Measurements from ENCODE around the gene ADISSP. TPM values are rescaled to one million over a fixed set of nuclear protein-coding genes. Genes with fewer than 3 reads are reported as not detected.

The ADISSP gene
- total and polyA plus RNA-seq, 2 of the 13 experiments (the other 11 are each of a cell fraction or from before 2014, with no cell fraction given): 38.3 to 90.6 TPM

DNA sequence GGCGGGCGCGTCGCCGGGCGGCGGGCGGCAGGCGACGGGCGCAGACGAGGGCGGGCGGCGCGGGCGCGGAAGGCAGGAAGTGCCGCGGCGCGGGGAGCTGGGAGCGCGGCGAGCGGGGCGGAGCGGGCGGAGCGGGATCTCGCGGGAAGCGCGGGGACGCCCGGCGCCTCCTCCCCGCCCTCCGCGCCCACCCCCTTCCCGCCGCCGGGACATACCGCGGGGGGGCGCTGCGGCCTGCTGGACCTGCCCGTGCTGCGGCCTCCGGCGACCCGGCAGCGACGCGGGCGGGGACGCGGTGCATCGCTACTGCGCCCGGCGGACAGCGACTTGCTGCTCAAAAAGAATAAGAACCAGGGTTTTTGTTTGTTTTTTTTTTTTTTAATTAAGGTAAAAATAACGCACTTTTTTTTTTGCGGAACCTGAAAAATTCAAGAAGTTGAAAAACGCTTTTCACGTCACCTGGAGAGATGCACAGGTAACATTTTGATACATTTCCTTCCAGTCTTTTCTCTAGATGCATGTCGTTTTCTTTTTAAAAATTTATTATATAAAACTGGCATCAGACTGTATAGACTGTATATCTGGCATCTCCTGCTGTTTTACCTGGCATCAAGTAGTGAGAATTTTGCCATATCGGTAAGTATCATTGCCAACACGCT, 19.2 kb upstream of the ADISSP start, which contains the start of gene CENPB (continued):
- TF ChIP-seq, protein P1, sequence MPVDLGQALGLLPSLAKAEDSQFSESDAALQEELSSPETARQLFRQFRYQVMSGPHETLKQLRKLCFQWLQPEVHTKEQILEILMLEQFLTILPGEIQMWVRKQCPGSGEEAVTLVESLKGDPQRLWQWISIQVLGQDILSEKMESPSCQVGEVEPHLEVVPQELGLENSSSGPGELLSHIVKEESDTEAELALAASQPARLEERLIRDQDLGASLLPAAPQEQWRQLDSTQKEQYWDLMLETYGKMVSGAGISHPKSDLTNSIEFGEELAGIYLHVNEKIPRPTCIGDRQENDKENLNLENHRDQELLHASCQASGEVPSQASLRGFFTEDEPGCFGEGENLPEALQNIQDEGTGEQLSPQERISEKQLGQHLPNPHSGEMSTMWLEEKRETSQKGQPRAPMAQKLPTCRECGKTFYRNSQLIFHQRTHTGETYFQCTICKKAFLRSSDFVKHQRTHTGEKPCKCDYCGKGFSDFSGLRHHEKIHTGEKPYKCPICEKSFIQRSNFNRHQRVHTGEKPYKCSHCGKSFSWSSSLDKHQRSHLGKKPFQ (CRISPR knock-in tag; IDR thresholded peaks at IDR 0.05; ENCODE audit: insufficient replicate concordance): no peak
- TF ChIP-seq CHD2 (IDR thresholded peaks at IDR 0.05; ENCODE audit: low read depth, low read length): peak; percentile 95
- TF ChIP-seq AGO2 (optimal IDR thresholded peaks at IDR 0.05; ENCODE audit: low read depth, low read length): no peak
- TF ChIP-seq ZNF878 (CRISPR knock-in tag; IDR thresholded peaks at IDR 0.05): no peak
- no peak for TF ChIP-seq ZNF432 (CRISPR knock-in tag; IDR thresholded peaks at IDR 0.05; ENCODE audit: borderline replicate concordance)
- no peak for TF ChIP-seq ZZZ3 (CRISPR knock-in tag; IDR thresholded peaks at IDR 0.05; ENCODE audit: borderline replicate concordance)
- TF ChIP-seq, protein P2, sequence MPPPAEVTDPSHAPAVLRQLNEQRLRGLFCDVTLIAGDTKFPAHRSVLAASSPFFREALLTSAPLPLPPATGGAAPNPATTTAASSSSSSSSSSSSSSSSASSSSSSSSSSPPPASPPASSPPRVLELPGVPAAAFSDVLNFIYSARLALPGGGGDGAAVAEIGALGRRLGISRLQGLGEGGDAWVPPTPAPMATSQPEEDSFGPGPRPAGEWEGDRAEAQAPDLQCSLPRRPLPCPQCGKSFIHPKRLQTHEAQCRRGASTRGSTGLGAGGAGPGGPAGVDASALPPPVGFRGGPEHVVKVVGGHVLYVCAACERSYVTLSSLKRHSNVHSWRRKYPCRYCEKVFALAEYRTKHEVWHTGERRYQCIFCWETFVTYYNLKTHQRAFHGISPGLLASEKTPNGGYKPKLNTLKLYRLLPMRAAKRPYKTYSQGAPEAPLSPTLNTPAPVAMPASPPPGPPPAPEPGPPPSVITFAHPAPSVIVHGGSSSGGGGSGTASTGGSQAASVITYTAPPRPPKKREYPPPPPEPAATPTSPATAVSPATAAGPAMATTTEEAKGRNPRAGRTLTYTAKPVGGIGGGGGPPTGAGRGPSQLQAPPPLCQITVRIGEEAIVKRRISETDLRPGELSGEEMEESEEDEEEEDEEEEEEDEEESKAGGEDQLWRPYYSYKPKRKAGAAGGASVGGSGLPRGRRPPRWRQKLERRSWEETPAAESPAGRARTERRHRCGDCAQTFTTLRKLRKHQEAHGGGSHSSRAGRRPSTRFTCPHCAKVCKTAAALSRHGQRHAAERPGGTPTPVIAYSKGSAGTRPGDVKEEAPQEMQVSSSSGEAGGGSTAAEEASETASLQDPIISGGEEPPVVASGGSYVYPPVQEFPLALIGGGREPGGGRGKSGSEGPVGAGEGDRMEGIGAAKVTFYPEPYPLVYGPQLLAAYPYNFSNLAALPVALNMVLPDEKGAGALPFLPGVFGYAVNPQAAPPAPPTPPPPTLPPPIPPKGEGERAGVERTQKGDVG (CRISPR knock-in tag; IDR thresholded peaks at IDR 0.05; ENCODE audit: borderline replicate concordance): no peak
- no peak for TF ChIP-seq ZNF644 (CRISPR knock-in tag; IDR thresholded peaks at IDR 0.05; ENCODE audit: low read depth)
- TF ChIP-seq FOXK1 (CRISPR knock-in tag; IDR thresholded peaks at IDR 0.05; ENCODE audit: borderline replicate concordance, low read depth): 0 out of 2 replicates have a peak, but pooled peaks have one; percentile 41
- no peak for TF ChIP-seq ZKSCAN1 (IDR thresholded peaks at IDR 0.05; ENCODE audit: low read length)
- no peak for TF ChIP-seq SUZ12 (IDR thresholded peaks at IDR 0.05; ENCODE audit: low read depth, low read length)
- TF ChIP-seq MEIS1 (CRISPR knock-in tag; IDR thresholded peaks at IDR 0.05; ENCODE audit: borderline replicate concordance): no peak
- TF ChIP-seq ETV5 (CRISPR knock-in tag; IDR thresholded peaks at IDR 0.05; ENCODE audit: borderline replicate concordance): peak; percentile 44; the same call in 1 of the 2 replicates
- no peak for TF ChIP-seq BRCA1 (CRISPR knock-in tag; IDR thresholded peaks at IDR 0.05)
- TF ChIP-seq, protein P3, sequence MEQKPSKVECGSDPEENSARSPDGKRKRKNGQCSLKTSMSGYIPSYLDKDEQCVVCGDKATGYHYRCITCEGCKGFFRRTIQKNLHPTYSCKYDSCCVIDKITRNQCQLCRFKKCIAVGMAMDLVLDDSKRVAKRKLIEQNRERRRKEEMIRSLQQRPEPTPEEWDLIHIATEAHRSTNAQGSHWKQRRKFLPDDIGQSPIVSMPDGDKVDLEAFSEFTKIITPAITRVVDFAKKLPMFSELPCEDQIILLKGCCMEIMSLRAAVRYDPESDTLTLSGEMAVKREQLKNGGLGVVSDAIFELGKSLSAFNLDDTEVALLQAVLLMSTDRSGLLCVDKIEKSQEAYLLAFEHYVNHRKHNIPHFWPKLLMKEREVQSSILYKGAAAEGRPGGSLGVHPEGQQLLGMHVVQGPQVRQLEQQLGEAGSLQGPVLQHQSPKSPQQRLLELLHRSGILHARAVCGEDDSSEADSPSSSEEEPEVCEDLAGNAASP (CRISPR knock-in tag; IDR thresholded peaks at IDR 0.05; ENCODE audit: borderline replicate concordance): peak; percentile 88
- no peak for TF ChIP-seq CHD4 (IDR thresholded peaks at IDR 0.05; ENCODE audit: borderline replicate concordance, low read length)
- TF ChIP-seq, protein P4, sequence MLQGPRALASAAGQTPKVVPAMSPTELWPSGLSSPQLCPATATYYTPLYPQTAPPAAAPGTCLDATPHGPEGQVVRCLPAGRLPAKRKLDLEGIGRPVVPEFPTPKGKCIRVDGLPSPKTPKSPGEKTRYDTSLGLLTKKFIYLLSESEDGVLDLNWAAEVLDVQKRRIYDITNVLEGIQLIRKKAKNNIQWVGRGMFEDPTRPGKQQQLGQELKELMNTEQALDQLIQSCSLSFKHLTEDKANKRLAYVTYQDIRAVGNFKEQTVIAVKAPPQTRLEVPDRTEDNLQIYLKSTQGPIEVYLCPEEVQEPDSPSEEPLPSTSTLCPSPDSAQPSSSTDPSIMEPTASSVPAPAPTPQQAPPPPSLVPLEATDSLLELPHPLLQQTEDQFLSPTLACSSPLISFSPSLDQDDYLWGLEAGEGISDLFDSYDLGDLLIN (CRISPR knock-in tag; IDR thresholded peaks at IDR 0.05; ENCODE audit: borderline replicate concordance): no peak
- no peak for TF ChIP-seq MAFK (conservative IDR thresholded peaks at IDR 0.05 in 1 of 2, IDR thresholded peaks at IDR 0.05 in 1 of 2; ENCODE audit: low read length in 2 of 2)

All from HepG2 (cell line).